Stimulated activated CD4-positive, alpha-beta T cell treated with anti-CD3 and anti-CD28 coated beads, Interleukin-12 subunit alpha, Interleukin-12 subunit beta, amount 100 ng/mL, for 48 hours (primary cell): ENCODE results near the gene ENO1.

Experiments used
- DNase-seq, 3 donors: peaks; one replicate each; pipeline ENCODE4 v3.0.0-alpha.2; 2020; ENCODE audit warnings: low read depth in 2 of 3, low spot score in 1 of 3

ENO1 gene

DNA sequence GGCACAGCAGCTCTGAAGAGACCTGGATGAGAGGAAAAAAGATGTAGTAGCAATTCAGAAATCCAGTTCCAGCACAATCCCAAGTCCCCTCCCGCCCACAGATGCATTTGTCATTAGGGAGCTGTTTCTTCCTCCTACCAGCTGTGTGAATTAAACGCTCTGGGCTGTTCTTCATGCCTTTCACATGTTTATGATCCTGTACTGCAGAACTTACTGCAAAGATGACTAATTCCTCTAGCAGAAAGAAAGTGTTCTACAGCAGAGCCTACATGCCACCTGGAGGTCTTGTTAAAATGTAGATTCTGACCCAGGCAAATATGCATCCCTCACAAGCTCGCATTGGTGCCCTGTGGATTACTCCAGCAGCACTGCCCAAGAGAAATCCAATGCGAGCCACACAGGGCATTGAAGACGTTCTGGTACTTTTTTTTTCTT, 6.5 kb downstream of the ENO1 start:
- DNase-seq, result no peak

DNA sequence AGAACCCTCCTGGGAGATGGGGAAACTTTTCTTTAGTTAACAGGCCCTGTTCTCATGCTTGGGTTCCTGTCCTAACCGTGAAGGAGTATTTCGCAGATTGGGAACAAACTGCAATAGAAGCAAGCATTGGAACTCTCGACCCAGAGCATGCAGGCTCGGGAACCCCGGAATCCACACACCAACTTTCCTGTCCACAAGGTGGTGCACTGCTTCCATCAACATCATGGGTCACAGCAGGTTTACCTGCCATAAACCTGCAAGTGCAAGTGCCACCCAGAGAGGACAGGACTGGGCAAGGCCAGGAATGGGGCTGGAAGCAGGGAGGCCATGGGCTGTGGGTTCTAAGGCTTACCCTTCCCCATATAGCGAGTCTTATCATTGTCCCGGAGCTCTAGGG, 6.9 kb downstream of the ENO1 start:
- no peak for DNase-seq

DNA sequence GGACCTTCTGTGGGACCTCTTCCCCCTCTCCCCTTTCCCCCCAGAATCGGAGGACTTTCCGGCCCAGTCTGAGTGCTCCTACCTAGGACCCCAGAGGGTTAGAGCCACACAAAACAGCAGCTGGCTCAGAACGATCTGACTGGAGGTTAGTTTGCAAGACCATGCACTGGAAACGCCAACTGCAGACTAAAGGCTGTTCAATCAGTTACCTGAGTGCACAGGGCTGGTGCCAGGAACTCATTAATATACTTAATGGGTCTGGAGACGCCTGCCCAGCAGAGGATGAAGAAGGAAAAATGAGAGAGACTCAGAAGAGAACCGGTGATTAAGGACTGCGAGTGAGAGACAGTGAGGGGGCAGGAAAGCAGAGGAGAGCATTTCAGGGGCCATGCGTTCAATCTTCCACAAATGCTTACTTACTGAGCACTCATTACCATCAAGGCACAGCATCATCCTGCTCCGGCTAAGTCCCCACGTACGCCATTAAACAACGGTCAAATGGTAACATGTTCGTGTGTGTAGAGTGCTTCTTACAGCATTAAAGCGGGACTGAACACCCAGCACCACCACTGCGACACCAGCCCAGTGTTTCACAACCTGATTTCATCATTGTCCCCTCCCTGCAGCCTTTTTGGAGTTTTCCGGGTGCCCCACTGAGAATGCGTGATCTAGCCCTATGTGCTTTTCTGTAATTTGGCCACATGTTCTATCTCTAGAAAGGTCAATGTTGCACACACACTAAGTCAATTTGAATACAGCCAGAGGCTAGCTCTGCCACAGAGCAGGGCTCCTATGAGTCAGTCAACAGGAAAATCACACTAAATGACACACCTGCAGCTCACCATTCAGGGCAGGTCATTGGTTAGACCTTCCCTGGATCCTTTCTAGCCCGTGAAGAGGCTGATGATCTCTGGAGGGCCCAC, 7.6 kb downstream of the ENO1 start:
- DNase-seq, result no peak

DNA sequence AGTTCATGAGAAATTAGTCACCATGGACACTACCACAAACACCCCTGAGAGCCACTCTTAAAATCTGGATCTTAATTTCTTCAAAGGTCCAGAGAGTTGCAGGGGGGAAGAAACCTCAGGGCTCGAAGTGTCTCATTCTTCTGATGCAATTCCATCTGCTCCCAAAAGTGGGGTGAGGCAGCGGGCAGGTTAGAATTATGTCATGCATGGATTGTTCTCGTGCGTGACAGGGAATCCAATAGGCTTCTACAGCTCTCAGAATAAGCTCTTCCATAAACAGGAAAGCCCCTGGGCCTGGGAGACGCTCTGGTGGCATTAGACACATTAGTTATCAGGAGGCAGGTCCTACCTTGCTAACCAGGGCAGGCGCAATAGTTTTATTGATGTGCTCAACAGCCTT, 8.4 kb downstream of the ENO1 start:
- no peak for DNase-seq

DNA sequence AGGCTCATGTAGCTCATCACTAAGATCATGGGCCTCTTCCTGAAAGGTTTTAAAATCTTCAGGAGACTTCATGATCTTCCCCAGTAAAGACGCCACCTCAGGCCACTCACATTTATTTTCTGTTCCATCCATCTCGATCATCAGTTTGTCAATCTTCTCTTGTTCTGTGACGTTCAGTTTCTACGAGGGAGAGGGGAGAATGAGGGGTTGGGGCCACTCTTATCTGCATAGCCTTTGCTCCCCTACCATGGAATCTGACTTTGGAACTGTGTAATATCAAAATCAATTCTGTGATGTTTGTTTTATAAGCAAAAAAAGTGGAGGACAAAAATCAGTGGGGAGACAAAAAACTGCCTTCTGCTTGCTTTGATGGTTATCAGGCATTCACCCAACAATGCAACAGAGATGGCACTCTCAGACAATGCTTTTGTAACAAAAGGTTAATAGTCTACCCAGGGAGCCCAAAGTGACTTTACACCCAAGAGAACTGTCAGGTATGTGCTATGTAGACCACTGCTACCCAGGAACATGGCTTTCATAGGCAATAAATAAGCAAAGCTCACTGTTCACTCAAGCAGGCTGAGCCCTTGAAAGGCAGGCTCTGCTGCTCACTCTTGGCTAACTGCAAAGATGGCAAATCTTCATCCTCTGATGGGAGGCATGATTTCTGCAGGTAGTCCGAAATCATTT, 10.5 kb downstream of the ENO1 start:
- no peak for DNase-seq

DNA sequence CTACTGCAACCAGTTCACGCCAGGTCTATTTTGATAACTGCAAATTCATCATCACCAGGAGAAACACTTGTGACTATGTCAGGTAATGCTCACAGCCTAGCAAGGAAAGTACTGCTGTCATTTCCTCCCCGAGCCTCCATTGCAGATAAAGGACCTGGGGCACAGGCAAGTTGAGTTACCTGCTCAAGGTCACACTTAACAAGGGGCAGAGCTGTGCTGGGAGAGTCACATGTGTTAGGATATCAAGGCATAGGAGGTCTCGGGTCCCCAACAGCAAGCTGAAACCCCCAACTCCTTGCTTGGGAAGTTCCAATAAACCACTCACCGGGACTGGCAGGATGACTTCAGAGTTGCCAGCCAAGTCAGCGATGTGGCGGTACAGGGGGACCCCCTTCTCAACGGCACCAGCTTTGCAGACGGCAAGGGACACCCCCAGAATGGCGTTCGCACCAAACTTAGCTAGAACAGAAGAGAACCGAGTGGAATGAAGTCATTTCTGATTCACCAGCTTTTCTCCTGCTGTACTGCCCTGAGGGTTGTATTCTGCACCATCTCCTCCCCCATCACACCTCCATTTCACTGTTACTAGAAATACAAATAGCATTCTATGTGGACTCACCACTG, 11.6 kb downstream of the ENO1 start:
- peak in 1 of 3 donors; percentile 57 for DNase-seq

DNA sequence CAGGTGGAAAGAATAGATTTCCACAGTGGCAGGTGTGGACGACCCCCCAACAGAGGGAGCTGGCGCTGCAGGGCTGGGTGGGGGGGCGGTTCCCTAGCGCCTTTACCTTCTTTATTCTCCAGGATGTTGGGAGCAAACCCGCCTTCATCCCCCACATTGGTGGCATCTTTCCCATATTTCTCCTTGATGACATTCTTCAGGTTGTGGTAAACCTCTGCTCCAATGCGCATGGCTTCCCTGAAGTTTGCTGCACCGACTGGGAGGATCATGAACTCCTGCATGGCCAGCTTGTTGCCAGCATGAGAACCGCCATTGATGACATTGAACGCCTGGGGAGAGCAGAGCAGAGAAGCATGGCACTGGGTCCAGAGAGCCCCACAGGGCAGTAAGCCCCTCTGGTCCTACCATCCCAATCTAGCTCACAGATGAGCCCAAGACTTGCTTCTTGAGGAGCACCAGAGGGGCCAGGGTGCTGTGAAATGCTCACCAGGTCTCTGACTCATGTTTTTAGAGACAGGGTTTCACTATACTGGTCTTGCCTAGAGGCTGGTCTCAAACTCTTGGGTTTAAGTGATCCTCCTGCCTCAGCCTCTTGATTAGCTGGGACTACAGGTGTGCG, 12.2 kb downstream of the ENO1 start:
- no peak for DNase-seq

DNA sequence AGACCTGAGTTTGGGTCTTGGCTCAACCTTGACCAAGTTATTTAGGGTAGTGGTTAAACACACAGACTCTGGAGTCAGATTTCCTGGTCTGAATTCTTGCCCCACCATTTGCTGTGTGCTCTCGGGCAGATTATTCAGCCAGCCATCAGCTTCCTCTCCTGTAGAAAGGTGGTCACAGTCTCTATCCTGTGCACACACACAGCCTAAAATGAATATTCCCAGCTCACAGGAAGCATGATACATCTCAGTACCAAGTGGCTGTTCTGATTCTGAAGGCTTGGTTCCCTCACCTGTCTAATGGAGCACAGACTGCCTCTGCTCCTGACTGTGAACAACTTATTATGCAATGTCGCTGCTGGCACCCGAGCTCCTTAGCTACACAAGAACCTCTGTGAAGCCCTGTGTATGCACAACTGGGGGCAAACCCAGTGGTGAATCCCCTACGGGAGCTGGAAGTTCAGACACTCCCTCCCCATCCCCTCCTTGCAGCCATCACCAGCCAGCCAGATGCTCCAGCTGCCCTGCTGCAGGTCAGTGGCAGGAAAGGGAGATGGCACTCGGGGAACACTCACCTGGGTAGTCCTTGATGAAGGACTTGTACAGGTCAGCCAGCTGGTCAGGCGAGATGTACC, 13.7 kb downstream of the ENO1 start:
- no peak for DNase-seq

DNA sequence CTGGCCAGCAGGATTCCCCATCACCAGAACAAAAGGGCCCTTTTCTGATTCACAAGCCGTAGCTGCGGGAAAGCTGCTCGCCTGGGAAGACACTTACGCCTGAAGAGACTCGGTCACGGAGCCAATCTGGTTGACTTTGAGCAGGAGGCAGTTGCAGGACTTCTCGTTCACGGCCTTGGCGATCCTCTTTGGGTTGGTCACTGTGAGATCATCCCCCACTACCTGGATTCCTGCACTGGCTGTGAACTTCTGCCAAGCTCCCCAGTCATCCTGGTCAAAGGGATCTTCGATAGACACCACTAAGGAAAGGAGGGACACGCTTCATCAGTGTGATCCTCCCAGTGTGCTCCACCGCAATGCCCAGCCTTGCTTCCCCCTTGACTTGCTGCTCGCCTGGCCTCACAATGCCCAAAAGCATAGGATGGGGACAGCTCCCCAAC, 14.7 kb downstream of the ENO1 start:
- no peak for DNase-seq

DNA sequence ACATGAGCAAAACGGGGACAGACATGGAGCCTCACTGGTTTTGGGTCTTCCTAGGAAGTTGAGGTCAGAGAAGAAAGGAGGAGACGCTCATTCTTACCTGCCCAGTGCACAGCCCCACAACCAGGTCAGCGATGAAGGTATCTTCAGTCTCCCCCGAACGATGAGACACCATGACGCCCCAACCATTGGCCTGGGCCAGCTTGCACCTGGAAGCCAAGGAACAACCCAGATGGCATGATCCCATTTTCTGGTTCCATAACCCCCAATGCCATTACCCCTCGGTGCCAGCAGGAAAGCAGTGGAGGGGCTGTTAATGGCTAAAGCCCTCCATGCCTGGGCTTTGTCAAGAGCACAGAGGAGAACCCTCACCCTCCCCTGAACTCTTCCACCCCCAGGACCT, 15.3 kb downstream of the ENO1 start:
- no peak for DNase-seq

DNA sequence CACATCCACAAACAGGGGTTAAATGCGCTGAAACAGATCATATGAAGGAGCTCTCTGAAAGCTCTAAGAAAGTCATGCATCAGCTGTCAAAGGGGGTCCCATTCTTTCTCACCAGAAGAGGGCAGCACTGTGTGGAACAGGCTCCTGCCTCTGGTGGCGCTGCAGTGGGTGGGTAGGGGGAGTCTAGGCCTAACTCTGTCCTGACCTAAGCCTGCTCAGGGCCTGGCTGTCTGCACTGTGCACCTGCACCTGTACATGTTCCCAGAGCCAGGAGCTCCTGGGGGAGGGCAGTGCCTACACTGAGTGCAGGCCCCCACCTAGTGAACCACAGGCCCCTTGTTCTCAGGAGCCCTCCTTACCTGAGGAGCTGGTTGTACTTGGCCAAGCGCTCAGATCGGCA, 16.0 kb downstream of the ENO1 start:
- DNase-seq, result no peak

DNA sequence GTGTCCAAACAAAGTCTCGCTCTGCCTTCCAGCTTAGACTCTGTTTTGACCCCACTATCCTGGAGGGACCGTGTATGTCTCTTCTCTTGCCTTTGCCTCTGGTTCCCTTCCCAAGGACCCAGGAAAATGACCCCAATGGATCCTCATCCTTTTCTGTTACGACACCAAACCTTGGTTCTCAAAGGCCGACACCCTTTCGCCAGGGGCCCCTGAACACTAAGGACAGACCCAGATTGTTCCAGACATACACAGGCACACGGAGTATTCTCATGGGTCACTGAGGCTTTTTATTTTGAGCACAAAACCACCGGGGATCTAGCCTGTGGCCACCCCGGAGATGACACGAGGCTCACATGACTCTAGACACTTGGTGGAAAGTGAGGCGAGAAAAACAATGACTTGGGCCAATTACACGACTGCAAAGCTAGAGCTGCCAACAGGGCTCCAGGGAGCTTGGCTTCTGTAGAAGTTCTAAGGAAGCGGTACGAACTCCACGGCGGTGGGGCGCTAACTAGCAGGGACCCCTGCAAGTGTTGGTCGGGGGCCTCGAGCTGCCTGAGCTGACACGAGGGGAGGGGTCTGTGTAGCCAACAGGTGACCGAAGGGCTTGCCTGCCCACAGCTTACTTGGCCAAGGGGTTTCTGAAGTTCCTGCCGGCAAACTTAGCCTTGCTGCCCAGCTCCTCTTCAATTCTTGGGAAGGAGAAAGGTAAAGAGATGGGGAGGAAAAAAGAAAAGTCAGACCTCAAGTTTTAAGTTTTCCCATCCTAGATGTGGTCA, 17.6 kb downstream of the ENO1 start:
- DNase-seq, result no peak

DNA sequence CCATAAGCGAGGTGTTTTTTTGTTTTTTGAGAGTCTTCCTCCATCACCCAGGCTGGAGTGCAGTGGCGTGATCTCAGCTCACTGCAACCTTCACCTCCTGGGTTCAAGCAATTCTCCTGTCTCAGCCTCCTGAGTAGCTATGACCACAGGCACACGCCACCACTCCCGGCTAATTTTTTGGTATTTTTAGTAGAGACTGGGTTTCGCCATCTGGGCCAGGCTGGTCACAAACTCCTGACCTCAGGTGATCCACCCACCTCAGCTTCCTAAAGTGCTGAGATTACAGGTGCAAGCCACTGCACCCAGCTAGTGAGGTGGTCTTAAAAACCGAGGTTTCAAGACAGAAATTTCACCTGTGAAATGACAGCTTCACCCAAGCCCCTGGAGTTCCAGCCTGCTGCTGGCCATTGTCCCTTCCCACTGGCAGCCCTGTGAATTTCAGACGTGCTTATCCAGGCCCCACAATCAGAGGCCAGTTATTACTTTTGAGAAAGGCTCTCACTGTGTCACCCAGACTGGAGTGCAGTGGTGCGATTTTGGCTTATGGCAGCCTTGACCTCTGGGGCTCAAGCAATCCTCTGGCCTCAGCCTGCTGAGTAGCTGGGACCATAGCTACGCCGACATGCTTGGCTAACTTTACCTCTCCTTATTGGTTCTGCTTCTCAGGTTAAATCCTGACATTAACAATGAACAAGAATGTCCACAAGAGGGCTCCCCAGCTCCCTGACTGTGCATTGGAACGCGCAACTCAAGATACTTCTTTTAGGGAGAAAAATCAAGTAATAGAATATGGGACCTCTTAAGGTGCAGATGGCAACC, 19.4 kb downstream of the ENO1 start:
- no peak for DNase-seq

DNA sequence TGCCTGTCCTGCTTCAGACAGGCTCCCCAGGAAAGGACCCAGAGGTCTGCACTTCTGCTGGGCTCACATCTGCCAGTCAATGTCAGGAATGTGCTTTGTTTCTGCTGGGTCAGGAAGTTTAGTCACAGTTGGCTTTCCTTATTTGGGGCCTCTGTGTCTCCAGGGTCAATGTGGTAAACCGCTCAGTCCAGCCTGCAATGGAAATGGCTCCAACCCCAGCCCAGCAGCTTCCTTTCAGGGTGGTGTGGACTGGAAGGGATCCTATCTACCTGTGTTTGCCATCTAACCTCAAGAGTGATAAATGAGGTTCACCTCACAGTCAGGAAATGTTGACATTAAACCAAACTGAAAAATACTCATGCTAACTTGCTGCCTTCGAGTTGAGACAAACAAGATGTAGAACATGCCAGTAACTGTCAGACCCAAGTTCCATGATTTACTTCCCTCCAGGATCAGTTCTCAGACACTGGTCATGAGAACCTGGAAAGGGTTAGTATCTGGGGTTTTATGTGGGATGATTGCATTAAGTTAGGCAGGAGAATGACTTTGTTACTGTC, 20.3 kb downstream of the ENO1 start:
- no peak for DNase-seq

DNA sequence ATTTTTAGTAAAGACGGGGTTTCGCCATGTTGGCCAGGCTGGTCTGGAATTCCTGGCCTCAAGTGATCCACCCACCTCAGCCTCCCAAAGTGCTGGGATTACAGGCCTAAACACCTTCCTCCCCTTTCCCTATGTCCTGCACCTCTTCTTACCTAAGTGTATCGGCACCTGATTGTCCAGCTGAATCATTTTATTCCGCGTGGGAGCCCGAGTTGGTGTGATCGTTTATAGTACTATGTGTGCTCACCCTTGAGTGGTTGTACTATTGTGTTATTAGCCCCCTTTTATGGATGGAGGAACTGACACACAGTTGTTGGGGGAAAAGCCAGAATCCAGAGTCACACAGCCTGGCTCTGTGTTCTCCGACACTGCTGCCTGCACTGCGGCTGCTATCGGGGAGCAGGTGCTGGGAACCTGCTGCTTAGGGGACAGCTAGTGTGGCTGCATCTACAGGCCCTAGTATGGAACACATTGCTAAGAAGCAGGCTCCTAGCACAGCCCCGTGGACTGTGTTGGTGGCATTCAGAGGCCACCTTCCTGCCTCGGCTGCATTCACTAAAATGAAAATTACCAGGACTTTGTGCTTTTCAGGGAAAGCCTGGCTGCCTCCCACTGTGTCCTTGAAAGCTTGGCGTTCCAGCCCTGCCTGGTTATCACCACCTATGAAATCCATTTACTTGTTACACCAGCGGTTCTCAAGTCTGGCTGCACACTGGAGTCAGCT, 21.6 kb downstream of the ENO1 start:
- DNase-seq, result no peak

DNA sequence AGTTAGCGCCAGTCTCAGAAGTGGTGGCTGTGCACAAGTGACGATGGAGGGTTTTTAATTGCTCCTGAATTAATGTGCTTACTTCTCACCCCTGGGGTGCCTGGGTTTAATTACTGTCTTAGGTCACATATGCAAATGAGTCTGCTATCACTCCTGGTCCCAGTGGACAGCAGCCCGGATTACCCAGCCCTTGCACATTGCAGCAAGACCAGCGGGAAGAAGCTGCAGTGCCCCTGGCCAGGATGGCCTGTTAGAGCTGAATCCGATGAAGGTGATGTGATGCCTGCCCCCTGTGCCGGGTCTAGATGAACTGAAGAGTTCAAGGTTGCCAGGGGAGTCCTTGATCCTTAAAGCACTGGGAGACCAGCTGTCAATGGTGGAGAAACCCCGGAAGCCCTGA, 24.2 kb downstream of the ENO1 start:
- DNase-seq, result no peak

DNA sequence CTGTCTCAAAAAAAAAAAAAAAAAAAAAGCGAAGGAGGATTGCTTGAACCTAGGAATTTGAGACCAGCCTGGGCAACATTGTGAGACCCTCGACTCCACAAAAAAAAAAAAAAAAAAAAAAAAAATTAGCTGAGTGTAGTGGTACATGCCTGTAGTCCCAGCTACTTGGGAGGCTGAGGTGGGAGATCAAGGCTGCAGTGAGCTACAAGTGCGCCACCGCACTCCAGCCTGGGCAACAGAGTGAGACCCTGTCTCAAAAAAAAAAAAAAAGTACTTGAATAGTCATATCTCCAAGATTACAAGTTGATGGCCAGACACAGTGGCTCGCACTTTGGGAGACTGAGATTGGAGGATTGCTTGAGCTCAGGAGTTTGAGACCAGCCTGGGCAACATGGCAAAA, 27.4 kb downstream of the ENO1 start:
- DNase-seq, result no peak

DNA sequence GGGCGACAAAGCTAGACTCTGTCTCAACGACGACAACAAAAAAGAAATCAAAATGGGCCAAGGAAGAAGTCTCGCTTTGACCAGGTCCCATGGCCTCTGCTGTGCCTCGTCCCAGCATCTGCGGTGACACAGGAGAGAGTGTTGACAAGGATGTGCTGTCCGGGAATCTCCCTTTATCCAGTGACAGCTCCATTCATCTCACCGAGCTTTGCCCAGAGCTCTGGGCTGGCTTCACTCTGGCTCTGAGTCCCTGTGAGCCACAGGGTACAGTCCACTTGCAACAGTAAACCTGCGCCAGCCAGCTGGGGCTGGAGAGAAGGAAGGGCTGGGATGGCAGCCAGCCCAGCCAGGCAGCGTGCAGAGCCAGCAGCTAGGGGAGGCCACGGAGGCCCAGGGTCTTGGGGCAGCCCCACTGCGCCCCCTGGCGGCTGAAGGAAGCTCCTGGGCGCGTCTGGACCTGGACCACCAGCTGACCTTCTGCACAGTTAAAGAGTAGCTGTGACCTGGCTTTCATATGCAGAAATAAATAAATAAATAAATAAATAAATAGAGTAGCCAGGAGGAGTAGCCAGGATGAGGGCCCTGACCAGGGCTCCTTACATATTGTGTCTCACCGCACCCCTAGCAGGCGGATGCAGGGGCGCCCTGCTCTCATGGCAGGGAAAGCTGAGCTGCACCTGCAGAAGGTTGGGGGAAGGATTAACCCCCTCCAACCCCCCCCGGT, 29.7 kb downstream of the ENO1 start:
- DNase-seq, result peak; percentile 67 to 72 (median 70)
